ENCODE measurements around the gene TAF11L8.
A peak's percentile ranks its signal among the peaks of the same experiment; 100 is the strongest.
"Not testable (repeated sequence)": the region's sequence is repeated elsewhere in the genome, so short reads cannot be mapped to it uniquely, and the experiment has no call there.

TAF11L8 gene

DNA sequence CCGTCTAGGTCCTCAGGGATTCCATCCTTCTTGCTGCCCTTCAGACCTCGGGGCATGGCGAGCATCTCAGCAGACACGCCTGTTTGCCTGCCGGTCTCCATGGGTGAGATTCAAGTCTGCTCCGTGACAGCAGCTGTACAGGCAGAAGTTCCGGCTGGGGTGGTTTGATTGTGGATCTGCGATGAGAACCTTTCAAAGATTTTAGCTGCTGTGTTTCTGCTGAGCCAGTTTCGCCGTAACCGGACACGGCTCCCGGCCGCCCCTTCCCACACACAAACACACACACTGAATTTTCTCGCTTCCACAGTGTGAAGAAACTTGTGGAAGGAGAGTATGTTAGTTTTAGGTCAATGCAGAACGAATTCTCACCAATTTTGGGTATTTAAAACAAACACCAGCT is at the start of gene TAF11L8:
TAF11L8 (minus strand) TSS at position 101 of the 400 bp plus-strand sequence.
- not testable (repeated sequence) for FAIRE-seq; DNase-seq (ENCODE audit: low spot score)

DNA sequence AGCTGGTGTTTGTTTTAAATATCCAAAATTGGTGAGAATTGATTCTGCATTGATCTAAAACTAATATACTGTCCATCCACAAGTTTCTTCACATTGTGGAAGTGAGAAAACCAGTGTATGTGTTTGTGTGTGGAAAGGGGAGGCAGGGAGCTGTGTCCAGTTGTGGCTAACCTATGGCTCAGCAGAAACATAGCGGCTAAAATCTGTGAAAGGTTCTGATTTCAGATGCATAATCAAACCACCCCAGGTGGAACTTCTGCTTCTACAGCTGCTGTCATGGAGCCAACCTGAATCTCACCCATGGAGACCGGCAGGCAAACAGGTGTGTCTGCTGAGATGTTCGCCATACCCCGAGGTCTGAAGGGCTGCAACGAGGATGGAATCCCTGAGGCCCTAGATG is 43.4 kb upstream of the TAF11L8 start, which contains the start of gene TAF11L14:
TAF11L14 (plus strand) TSS at position 301 of the 400 bp plus-strand sequence.
- FAIRE-seq (no peak), DNase-seq (ENCODE audit: low spot score) (no peak)

DNA sequence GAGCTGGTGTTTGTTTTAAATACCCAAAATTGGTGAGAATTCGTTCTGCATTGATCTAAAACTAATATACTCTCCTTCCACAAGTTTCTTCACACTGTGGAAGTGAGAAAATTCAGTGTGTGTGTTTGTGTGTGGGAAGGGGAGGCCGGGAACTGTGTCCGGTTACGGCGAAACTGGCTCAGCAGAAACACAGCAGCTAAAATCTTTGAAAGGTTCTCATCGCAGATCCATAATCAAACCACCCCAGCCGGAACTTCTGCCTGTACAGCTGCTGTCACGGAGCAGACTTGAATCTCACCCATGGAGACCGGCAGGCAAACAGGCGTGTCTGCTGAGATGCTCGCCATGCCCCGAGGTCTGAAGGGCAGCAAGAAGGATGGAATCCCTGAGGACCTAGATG is 41.0 kb upstream of the TAF11L8 start, which contains the start of gene TAF11L13:
TAF11L13 (plus strand) TSS at position 301 of the 400 bp plus-strand sequence.
- DNase-seq (ENCODE audit: low spot score); FAIRE-seq: not testable (repeated sequence)

DNA sequence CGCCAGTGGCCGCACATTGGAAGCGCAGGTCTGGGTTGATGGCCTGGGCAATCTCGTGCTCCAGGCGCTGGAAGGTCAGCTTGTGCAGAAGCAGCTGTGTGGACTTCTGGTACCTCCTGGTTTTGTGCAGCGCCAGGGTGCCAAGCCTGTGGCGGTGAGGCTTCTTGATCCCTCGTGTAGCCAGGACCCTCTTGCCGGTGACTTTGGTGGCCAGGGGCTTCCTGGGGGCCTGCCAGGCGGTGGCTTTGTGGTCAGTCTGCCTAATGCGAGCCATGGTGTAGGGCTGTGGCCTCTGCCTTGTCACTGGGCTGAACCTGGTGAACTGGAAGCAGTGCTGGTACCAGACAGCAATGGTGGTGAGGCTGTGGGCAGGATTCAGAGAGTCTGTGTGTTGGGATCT is 34.9 kb upstream of the TAF11L8 start:
- DNase-seq (ENCODE audit: low spot score) = no peak
- FAIRE-seq = no peak

DNA sequence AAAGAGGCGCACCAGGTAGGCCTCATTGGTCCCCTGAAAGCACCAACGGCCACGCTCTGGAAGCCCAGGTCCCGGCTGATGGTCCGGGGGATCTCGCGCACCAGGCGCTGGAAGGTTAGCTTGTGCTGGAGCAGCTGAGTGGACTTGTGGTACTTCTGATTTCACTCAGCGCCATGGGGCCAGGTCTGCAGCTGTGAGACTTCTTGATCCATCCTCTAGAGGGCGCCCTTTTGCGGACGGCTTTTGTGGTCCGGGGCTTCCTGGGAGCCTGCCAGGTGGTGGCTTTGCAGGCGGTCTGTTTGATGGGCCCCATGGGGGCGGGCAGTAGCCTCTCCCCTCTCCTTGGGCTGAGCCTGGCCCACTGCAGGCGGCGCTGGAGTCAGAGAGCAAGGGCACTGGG is 29.9 kb upstream of the TAF11L8 start:
- DNase-seq (ENCODE audit: low spot score) (no peak), FAIRE-seq (no peak)

DNA sequence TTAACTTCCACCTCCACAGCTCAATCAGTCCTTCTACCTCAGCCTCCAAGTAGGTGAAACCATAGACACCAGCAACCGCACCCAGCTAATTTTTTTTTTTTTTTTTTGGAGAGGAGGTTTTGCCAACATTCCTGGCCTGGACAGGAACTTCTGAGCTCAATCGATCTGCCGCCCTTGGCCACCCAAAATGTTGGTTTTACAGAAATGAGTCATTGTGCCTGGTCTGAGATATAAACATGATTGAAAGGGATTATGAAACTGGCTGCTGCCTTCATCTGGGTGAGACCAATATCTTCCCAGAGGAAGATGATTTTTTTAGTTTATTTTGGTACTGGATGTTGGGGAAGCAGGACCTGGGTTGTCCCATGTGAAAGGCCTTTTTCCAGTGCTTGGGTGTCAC is 28.6 kb upstream of the TAF11L8 start:
- FAIRE-seq (no peak), DNase-seq (ENCODE audit: low spot score) (peak; percentile 78)

DNA sequence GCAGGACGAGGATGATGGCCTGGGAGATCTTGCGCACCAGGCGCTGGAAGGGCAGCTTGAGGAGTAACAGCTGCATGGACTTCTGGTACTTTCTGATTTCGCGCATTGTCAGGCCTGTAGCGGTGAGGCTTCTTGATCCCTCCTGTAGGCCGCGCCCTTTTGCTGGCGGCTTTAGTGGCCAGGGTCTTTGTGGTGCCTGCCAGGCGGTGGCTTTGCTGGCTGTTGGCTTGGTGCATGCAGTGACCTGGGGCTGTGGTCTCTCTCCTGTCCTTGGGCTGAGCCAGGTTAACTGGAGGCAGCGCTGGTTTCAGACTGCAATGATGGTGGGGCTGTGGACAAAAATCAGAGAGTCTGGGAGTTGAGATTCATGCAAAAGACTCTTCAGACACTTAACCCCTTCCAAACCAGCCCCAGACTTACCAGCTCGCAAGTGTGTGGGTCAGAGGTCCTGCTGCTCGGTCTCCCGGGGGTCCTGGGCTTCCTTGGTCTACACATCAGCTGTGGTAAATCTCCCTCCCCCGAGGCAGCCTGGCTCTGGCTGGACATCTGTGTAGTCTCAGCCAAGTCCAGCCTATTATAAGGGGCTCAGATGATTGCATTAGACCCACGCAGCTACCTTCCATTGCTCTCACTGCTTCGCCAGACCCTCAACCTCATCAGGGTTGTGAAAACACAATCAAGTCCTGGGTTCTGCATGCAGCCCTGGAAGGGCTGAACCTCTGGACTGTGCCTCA is 24.3 kb upstream of the TAF11L8 start:
- DNase-seq (ENCODE audit: low spot score) (no peak), FAIRE-seq (no peak)

DNA sequence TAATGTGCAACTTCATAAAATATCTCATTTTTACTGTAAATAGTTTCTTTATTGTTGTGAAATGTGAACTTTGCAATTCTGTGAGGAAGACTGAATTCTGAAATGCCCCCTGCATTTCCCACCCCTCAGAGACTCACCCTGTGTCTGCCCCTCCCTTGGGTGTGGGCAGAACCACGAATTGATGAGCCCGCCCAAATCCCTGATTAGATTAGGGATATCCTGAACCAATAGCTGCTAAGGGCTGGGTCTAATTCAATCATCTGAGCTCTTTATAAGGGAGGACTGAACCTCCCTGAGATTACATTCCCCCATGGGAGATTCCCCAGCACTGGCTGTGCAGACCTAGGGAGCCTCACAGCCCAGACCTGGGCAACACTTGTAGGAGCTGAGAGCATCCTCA is 19.3 kb upstream of the TAF11L8 start, which contains the start of gene TAF11L12:
TAF11L12 (plus strand) TSS at position 301 of the 400 bp plus-strand sequence.
- not testable (repeated sequence) for FAIRE-seq; DNase-seq (ENCODE audit: low spot score)

DNA sequence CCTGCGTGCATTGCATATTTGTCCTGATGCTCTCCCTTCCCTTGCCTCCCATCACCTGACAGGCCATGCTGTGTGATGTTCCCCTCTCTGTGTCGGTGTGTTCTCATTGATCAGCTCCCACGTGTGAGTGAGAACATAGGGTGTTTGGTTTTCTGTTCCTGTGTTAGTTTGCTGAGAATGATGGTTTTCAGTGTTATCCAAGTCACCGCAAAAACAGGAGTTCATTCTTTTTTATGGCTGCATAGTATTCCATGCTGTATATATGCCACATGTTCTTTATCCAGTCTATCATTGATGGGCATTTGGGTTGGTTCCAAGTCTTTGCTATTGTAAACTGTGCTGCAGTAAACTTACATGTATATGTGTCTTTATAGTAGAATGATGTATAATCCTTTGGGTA is 16.7 kb upstream of the TAF11L8 start:
- DNase-seq (ENCODE audit: low spot score); FAIRE-seq: not testable (repeated sequence)

DNA sequence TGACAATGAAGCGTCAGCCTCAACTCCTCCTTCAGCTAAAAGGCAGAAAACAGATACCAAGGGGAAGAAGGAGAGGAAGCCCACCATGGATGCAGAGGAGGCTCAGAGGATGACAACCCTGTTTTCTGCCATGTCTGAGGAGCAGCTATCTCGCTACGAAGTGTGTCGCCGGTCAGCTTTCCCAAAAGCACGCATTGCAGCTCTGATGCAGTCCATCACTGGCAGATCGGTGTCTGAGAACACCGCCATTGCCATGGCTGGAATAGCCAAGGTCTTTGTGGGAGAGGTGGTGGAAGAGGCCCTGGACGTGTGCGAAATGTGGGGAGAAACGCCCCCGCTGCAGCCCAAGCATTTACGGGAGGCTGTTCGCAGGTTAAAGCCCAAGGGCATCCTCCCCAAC is 14.2 kb upstream of the TAF11L8 start:
- FAIRE-seq = peak; percentile 9
- no peak for DNase-seq (ENCODE audit: low spot score)

DNA sequence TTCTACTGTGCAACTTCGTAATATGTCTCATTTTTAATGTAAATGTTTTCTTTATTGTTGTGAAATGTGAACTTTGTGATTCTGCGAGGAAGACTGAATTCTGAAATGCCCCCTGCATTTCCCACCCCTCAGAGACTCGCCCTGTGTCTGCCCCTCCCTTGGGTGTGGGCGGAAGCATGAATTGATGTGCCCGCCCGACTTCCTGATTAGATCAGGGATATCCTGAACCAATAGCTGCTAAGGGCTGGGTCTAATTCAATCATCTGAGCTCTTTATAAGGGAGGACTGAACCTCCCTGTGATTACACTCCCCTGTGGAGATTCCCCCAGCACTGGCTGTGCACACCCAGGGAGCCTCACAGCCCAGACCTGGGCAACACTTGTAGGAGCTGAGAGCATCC is 13.1 kb upstream of the TAF11L8 start, which contains the start of gene TAF11L11:
TAF11L11 (plus strand) TSS at position 304 of the 400 bp plus-strand sequence.
- DNase-seq (ENCODE audit: low spot score) = not testable (repeated sequence)
- FAIRE-seq = peak; percentile 40

DNA sequence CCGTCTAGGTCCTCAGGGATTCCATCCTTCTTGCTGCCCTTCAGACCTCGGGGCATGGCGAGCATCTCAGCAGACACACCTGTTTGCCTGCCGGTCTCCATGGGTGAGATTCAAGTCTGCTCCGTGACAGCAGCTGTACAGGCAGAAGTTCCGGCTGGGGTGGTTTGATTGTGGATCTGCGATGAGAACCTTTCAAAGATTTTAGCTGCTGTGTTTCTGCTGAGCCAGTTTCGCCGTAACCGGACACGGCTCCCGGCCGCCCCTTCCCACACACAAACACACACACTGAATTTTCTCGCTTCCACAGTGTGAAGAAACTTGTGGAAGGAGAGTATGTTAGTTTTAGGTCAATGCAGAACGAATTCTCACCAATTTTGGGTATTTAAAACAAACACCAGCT is 7.0 kb upstream of the TAF11L8 start, which contains the start of gene TAF11L10:
TAF11L10 (minus strand) TSS at position 101 of the 400 bp plus-strand sequence.
- not testable (repeated sequence) for DNase-seq (ENCODE audit: low spot score); FAIRE-seq

DNA sequence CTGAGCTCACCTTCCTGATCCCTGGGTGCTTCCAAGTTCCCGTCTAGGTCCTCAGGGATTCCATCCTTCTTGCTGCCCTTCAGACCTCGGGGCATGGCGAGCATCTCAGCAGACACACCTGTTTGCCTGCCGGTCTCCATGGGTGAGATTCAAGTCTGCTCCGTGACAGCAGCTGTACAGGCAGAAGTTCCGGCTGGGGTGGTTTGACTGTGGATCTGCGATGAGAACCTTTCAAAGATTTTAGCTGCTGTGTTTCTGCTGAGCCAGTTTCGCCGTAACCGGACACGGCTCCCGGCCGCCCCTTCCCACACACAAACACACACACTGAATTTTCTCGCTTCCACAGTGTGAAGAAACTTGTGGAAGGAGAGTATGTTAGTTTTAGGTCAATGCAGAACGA is 3.5 kb upstream of the TAF11L8 start, which contains the start of gene TAF11L9:
TAF11L9 (minus strand) TSS at position 140 of the 400 bp plus-strand sequence.
- FAIRE-seq; DNase-seq (ENCODE audit: low spot score): not testable (repeated sequence)

DNA sequence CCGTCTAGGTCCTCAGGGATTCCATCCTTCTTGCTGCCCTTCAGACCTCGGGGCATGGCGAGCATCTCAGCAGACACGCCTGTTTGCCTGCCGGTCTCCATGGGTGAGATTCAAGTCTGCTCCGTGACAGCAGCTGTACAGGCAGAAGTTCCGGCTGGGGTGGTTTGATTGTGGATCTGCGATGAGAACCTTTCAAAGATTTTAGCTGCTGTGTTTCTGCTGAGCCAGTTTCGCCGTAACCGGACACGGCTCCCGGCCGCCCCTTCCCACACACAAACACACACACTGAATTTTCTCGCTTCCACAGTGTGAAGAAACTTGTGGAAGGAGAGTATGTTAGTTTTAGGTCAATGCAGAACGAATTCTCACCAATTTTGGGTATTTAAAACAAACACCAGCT is 5.1 kb downstream of the TAF11L8 start, which contains the start of gene TAF11L7:
TAF11L7 (minus strand) TSS at position 101 of the 400 bp plus-strand sequence.
- FAIRE-seq; DNase-seq (ENCODE audit: low spot score): not testable (repeated sequence)
